ENCODE measurements around the gene OTOP2.

DNA sequence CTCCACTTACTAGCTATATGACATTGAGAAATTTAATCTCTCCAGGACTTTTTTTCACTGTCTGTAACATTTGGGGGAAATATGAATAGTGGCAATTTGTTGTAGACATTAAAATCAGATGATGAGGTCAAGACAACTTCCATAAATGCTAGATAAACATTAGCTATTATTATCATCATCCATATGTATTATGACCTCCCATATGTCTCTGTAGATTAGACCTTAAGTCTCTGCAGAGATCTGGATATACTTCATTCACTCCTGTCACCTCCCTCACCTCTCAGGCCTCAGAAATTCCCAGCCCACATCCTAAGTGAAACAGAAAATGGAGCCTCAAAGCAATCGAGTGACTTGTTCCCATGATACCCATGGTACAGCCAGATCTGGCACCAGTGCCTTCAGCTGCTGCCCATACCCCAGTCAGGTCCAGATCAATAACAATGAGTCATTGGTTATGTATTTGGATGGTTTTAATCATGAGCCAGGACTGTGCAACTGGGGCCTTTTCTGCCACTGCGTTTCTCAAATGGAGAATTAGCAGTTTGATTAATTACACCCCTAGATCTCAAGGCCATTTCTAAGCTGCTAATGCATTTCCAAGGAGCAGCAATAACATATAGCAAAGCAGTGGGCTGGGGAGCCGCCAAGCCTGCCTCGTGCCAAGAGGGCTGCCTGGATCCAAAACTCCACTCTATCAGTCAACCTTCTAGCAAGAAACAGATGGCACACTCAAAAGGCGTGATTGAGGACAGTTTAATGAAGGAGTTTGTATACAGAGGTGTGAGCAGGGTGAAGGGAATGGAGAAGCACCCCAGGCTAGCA is 48.7 kb upstream of the OTOP2 start:
- TF ChIP-seq, protein P1, sequence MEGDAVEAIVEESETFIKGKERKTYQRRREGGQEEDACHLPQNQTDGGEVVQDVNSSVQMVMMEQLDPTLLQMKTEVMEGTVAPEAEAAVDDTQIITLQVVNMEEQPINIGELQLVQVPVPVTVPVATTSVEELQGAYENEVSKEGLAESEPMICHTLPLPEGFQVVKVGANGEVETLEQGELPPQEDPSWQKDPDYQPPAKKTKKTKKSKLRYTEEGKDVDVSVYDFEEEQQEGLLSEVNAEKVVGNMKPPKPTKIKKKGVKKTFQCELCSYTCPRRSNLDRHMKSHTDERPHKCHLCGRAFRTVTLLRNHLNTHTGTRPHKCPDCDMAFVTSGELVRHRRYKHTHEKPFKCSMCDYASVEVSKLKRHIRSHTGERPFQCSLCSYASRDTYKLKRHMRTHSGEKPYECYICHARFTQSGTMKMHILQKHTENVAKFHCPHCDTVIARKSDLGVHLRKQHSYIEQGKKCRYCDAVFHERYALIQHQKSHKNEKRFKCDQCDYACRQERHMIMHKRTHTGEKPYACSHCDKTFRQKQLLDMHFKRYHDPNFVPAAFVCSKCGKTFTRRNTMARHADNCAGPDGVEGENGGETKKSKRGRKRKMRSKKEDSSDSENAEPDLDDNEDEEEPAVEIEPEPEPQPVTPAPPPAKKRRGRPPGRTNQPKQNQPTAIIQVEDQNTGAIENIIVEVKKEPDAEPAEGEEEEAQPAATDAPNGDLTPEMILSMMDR (conservative IDR thresholded peaks at IDR 0.05; ENCODE audit: low read length): no peak
- TF ChIP-seq EZH2phosphoT487 (IDR thresholded peaks at IDR 0.05; ENCODE audit: borderline replicate concordance, low read depth, low read length): no peak
